NCI-H2196 treated with DMSO at 0.1 percent for 48 hours (cell line): ENCODE results near the gene GABRA5.

ENCODE experiments used
- DNase-seq: peaks from one replicate; lab custom pipeline; 2025; ENCODE audit not compliant: unreplicated experiment; lab: John Stamatoyannopoulos, UW

GABRA5 gene

GRCh38 chr15:26985050-26985449 lies 118.2 kb downstream of the GABRA5 start:
- DNase-seq = no peak

- no peak for DNase-seq
These were observed 129.4 kb downstream of the GABRA5 start for GRCh38 chr15:26996250-26996649.
